ENCODE measurements around the gene HHEX. TPM values are rescaled to one million over a fixed set of nuclear protein-coding genes. Genes with fewer than 3 reads are reported as not detected.
"Not testable (repeated sequence)": the region's sequence is repeated elsewhere in the genome, so short reads cannot be mapped to it uniquely, and the experiment has no call there.

HHEX gene
- total RNA-seq, 1 experiment from 2014 or later = not detected

- DNase-seq (ENCODE audit: low read depth) = no peak
Observed at GRCh38 chr10:92732958-92733357, 43.2 kb downstream of the HHEX start.

DNA sequence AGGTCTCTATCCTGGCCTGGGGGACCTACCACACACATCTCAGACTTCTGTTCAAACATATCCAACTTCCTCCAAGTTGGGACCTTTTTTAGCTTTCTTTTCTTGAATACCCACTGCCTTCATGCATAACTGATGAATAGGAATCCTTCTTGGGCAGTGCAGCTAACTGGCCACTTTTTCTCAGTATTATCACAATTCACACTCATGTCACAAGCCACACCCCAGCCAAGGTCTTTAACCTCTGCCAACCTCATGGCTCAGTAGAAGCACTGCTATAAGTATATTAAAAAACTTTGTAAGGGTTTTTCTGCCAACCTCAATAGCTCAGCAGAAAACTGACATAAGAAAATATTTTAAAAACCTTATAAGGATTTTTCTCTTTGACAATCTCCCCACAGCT, 44.5 kb downstream of the HHEX start:
- no peak for DNase-seq (ENCODE audit: low read depth)

- no peak for DNase-seq (ENCODE audit: low read depth)
Observed at GRCh38 chr10:92735938-92736337, 46.2 kb downstream of the HHEX start.

GRCh38 chr10:92737484-92737883, 47.7 kb downstream of the HHEX start:
- no peak for DNase-seq (ENCODE audit: low read depth)

- DNase-seq (ENCODE audit: low read depth) = no peak
Observed at GRCh38 chr10:92740762-92741161, 51.0 kb downstream of the HHEX start.

DNA sequence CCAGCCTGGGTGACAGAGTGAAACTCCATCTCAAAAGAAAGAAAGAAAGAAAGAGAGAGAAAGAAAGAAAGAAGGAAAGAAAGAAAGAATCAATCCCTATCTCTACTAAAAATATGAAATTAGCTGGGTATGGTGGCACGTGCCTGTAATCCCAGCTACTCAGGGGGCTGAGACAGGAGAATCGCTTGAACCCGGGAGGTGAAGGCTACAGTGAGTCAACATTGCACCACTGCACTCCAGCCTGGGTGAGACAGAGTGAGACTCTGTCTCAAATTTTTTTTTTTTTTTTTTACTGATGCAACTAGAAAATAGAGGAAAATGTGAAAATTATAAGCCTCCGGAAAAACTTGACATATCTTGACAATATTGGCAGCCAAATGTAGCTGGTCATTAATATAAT, 52.0 kb downstream of the HHEX start:
- not testable (repeated sequence) for DNase-seq (ENCODE audit: low read depth)

DNA sequence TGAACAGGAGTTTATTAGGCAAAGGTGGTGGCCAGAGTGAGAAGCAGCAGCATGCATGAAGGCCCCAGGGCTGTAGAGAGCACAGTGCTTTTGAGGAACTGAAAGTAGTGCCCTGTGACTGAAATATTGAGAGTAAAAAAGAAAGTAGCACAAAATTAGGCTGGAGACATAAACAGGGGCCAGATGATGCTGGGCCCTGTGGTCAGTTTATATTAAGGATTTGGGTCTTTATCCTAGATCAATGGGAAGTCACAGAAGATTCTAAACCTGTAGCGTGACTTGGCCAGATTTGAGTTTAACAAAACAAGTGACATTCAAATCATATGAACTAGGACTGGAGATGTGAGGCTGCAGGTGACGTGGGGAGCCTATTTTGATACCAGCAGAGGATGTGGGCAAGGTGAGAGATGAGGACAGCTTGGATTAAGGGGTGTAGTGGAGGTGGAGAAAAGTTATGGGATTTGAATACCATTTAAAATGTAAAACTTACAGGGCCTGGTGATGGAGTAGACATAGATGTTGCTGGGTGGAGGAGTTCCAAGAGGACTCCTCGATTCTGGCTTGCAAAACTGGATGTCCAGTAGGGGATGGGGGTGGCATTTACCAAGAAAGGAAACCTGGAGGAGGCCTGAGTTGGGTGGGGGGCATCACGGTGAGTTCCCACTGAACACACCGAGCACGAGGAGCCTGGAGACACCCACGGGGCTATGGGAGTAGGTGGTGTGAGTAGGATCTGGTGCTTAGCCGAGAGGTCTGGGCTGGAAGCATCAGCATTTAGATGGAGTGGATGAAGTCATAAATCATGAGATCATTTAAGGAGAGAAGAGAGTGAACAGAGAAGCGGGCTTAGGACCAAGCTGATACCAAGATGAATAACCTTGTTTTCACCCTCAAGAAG, 52.8 kb downstream of the HHEX start:
- no peak for DNase-seq (ENCODE audit: low read depth)

Other genes starting within 250 kb of the HHEX start
- 31.7 and 33.0 TPM in 2 replicates for gene IDE, start 115.9 kb upstream of the HHEX start, total RNA-seq (2014; rRNA removed; shearing (Covaris generic))
- gene KIF11, start 96.8 kb upstream of the HHEX start, total RNA-seq (2014; rRNA removed; shearing (Covaris generic)) = 53.8 and 63.8 TPM in 2 replicates
- 16.3 and 24.1 TPM in 2 replicates for gene EXOC6, start 158.6 kb downstream of the HHEX start, total RNA-seq (2014; rRNA removed; shearing (Covaris generic))

All from Daoy (cell line).